OCI-M2 (cell line): ENCODE results near the gene RFTN1.

Source experiments
- DNase-seq: peaks from one replicate; lab custom pipeline; 2025; ENCODE audit not compliant: unreplicated experiment; lab: John Stamatoyannopoulos, UW

The RFTN1 gene

GRCh38 chr3:16364963-16365362, 148.5 kb downstream of the RFTN1 start:
- no peak for DNase-seq

GRCh38 chr3:16364323-16364722, 149.2 kb downstream of the RFTN1 start:
- no peak for DNase-seq

GRCh38 chr3:16363636-16364035, 149.9 kb downstream of the RFTN1 start:
- DNase-seq, result no peak

- DNase-seq, result no peak
Observed at GRCh38 chr3:16362770-16363169, 150.7 kb downstream of the RFTN1 start.

- DNase-seq, result no peak
Observed at GRCh38 chr3:16361087-16361486, 152.4 kb downstream of the RFTN1 start.

- no peak for DNase-seq
Observed at GRCh38 chr3:16359331-16359730, 154.2 kb downstream of the RFTN1 start.

- DNase-seq, result no peak
Observed at GRCh38 chr3:16358336-16358735, 155.2 kb downstream of the RFTN1 start.

GRCh38 chr3:16357186-16358121, 156.0 kb downstream of the RFTN1 start:
- no peak for DNase-seq

GRCh38 chr3:16355828-16356227, 157.7 kb downstream of the RFTN1 start:
- DNase-seq, result no peak

GRCh38 chr3:16354291-16354690, 159.2 kb downstream of the RFTN1 start:
- DNase-seq, result no peak

GRCh38 chr3:16352428-16352827, 161.1 kb downstream of the RFTN1 start:
- DNase-seq, result no peak

- DNase-seq, result no peak
Observed at GRCh38 chr3:16350597-16351318, 162.7 kb downstream of the RFTN1 start.

- no peak for DNase-seq
Observed at GRCh38 chr3:16349986-16350596, 163.4 kb downstream of the RFTN1 start.

- DNase-seq, result no peak
Observed at GRCh38 chr3:16347548-16347947, 166.0 kb downstream of the RFTN1 start.

GRCh38 chr3:16346413-16347081, 167.0 kb downstream of the RFTN1 start:
- no peak for DNase-seq

GRCh38 chr3:16343101-16343500, 170.4 kb downstream of the RFTN1 start:
- DNase-seq, result no peak

GRCh38 chr3:16338999-16339398, 174.5 kb downstream of the RFTN1 start:
- DNase-seq, result no peak

GRCh38 chr3:16337856-16338540, 175.5 kb downstream of the RFTN1 start:
- DNase-seq, result no peak

GRCh38 chr3:16336825-16337224, 176.7 kb downstream of the RFTN1 start:
- no peak for DNase-seq

GRCh38 chr3:16335772-16336645, 177.5 kb downstream of the RFTN1 start:
- no peak for DNase-seq
